ENCODE results near the gene CFAP52. TPM values are rescaled to one million over a fixed set of nuclear protein-coding genes. Genes with fewer than 3 reads are reported as not detected.

Gene CFAP52
- total and polyA plus RNA-seq, 4 donors = 0.33 TPM; not detected in 3

GRCh38 chr17:9615486-9615885, 39.0 kb downstream of the CFAP52 start:
- WGBS = 34% methylated on average over 2 of the region's 2 CpGs
- H3K36me3 ChIP-seq (ENCODE audit: control insufficient read depth in 4 of 4, insufficient read depth in 3 of 4, low read depth in 1 of 4, low read length in 3 of 4) = no peaks in the 10 kb centered on the region

GRCh38 chr17:9622961-9623360, 46.5 kb downstream of the CFAP52 start:
- no peak overlapping the region for H3K27ac ChIP-seq (ENCODE audit: low read depth in 1 of 2, low read length in 2 of 2)
- no peak overlapping the region for H3K4me3 ChIP-seq (ENCODE audit: low read depth in 1 of 3, low read length in 3 of 3)
- no peaks in the 10 kb centered on the region for H3K27me3 ChIP-seq (ENCODE audit: control insufficient read depth in 4 of 4, insufficient read depth in 4 of 4, low read length in 3 of 4)
- H3K36me3 ChIP-seq (ENCODE audit: control insufficient read depth in 4 of 4, insufficient read depth in 3 of 4, low read depth in 1 of 4, low read length in 3 of 4) = no peaks in the 10 kb centered on the region
- H3K4me1 ChIP-seq (ENCODE audit: control insufficient read depth in 4 of 4, insufficient read depth in 4 of 4, low read length in 3 of 4) = no peaks in the 10 kb centered on the region
- DNase-seq (ENCODE audit: low spot score) = no peak
- no peak overlapping the region for H3K9ac ChIP-seq (ENCODE audit: low read depth in 1 of 2, low read length in 2 of 2)
- peaks cover 3 to 8% (median 5%) of the 10 kb centered on the region in 4 donors for H3K9me3 ChIP-seq (ENCODE audit: control insufficient read depth in 4 of 4, low read length in 3 of 4)
- TF ChIP-seq FOXA1 (IDR thresholded peaks at IDR 0.05) (no peak), HNF4A (conservative IDR thresholded peaks at IDR 0.05) (no peak), ZBTB33 (IDR thresholded peaks at IDR 0.05) (no peak), MAX (IDR thresholded peaks at IDR 0.05) (no peak), SP1 (IDR thresholded peaks at IDR 0.05) (no peak), ATF3 (IDR thresholded peaks at IDR 0.05) (no peak), FOXA2 (IDR thresholded peaks at IDR 0.05) (no peak), TAF1 (conservative IDR thresholded peaks at IDR 0.05) (no peak), REST (IDR thresholded peaks at IDR 0.05) (no peak), RXRA (IDR thresholded peaks at IDR 0.05) (no peak), HNF4G (IDR thresholded peaks at IDR 0.05) (no peak), NR2F2 (IDR thresholded peaks at IDR 0.05) (no peak), JUND (IDR thresholded peaks at IDR 0.05) (no peak), CTCF (IDR thresholded peaks at IDR 0.05; ENCODE audit: low read depth, low read length, missing input control) (no peak), YY1 (IDR thresholded peaks at IDR 0.05) (no peak), EGR1 (IDR thresholded peaks at IDR 0.05; ENCODE audit: low read depth in 2 of 2) (no peak)

More at GRCh38 chr17:9615486-9615885, 39.0 kb downstream of the CFAP52 start:
- TF ChIP-seq FOXA1 (IDR thresholded peaks at IDR 0.05) = no peak
- no peak for TF ChIP-seq HNF4A (conservative IDR thresholded peaks at IDR 0.05)
- no peak for TF ChIP-seq CTCF (IDR thresholded peaks at IDR 0.05; ENCODE audit: low read depth, low read length, missing input control)
- Histone ChIP-seq H3K27me3 (ENCODE audit: control insufficient read depth in 4 of 4, insufficient read depth in 4 of 4, low read length in 3 of 4) (no peaks in the 10 kb centered on the region), H3K9me3 (ENCODE audit: control insufficient read depth in 4 of 4, low read length in 3 of 4) (no peaks in the 10 kb centered on the region), H3K9ac (ENCODE audit: low read depth in 1 of 2, low read length in 2 of 2) (no peak overlapping the region), H3K27ac (ENCODE audit: low read depth in 1 of 2, low read length in 2 of 2) (no peak overlapping the region), H3K4me3 (ENCODE audit: low read depth in 1 of 3, low read length in 3 of 3) (no peak overlapping the region), H3K4me1 (ENCODE audit: control insufficient read depth in 4 of 4, insufficient read depth in 4 of 4, low read length in 3 of 4) (no peaks in the 10 kb centered on the region)
- DNase-seq (ENCODE audit: low spot score) = no peak
